NB4 (cell line): ENCODE measurements around the gene ABHD14A.

Experiments
- DNase-seq: peaks from one replicate; pipeline ENCODE4 v3.0.0; 2010; ENCODE audit warnings: low read depth
- H3K4me3 ChIP-seq: one replicate; pipeline ENCODE4 v1.5.1; 2011; ENCODE audit warnings: mild to moderate bottlenecking, low read depth, low read length, moderate library complexity
- MYC ChIP-seq: IDR thresholded peaks from 2 replicates; pipeline ENCODE4 v1.6.1; 2011; ENCODE audit warnings: low read depth, low read length
- POLR2A ChIP-seq: IDR thresholded peaks from 2 replicates; pipeline ENCODE4 v1.6.1; 2011; ENCODE audit warnings: mild to moderate bottlenecking; ENCODE audit not compliant: insufficient read length; ENCODE audit errors: extremely low read depth
- TF ChIP-seq, protein P1 (sequence below): IDR thresholded peaks from one replicate; pipeline ENCODE4 v1.5.1; 2012; ENCODE audit warnings: low read depth, low read length
- TF ChIP-seq, protein P2 (sequence below): IDR thresholded peaks from 2 replicates; pipeline ENCODE4 v1.6.1; 2011; ENCODE audit warnings: low read depth, low read length

The ABHD14A gene

DNA sequence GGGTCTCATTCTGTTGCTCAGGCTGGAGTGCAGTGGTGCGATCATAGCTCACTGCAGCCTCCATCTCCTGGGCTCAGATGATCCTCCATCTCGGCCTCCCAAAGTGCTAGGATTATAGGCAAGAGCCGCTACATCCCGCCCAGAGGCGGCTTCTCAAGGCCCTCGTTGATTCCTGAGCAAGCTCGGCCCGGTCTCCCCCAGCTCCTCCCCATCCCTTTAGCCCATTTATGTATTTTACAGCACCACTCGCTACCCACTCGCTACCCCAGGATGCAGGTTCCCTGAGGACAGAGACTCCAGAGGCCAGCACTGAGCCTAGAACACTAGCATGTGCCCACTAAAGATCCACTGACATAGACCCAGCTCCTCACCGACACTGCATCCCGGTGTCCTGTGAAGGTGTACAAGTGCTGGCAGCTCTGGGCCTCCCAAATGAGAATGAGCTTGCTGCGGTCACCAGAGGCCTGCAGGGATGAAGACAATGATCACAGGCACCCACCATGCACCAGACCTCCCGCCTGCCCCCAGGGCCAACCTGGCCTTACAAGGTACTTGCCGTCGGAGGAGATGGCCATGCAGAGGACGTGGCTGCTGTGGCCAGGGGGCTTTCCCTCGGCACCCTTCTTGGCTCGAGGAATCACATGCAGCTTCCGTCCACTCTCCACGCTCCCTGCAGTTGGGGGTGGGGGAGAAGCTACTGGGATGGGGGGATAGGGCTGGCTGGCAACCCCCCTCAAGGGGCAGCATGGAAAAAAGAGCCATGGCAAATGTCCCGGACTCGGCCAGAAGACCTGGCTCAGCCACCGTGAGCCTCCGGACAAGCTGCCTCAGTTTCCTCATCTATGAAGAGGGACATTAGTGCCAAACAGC is 38.7 kb upstream of the ABHD14A start:
- TF ChIP-seq, protein P1, sequence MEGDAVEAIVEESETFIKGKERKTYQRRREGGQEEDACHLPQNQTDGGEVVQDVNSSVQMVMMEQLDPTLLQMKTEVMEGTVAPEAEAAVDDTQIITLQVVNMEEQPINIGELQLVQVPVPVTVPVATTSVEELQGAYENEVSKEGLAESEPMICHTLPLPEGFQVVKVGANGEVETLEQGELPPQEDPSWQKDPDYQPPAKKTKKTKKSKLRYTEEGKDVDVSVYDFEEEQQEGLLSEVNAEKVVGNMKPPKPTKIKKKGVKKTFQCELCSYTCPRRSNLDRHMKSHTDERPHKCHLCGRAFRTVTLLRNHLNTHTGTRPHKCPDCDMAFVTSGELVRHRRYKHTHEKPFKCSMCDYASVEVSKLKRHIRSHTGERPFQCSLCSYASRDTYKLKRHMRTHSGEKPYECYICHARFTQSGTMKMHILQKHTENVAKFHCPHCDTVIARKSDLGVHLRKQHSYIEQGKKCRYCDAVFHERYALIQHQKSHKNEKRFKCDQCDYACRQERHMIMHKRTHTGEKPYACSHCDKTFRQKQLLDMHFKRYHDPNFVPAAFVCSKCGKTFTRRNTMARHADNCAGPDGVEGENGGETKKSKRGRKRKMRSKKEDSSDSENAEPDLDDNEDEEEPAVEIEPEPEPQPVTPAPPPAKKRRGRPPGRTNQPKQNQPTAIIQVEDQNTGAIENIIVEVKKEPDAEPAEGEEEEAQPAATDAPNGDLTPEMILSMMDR: no peak
- TF ChIP-seq, protein P2, sequence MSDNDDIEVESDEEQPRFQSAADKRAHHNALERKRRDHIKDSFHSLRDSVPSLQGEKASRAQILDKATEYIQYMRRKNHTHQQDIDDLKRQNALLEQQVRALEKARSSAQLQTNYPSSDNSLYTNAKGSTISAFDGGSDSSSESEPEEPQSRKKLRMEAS: no peak
- TF ChIP-seq POLR2A (no peak), MYC (no peak)
- DNase-seq: no peak

DNA sequence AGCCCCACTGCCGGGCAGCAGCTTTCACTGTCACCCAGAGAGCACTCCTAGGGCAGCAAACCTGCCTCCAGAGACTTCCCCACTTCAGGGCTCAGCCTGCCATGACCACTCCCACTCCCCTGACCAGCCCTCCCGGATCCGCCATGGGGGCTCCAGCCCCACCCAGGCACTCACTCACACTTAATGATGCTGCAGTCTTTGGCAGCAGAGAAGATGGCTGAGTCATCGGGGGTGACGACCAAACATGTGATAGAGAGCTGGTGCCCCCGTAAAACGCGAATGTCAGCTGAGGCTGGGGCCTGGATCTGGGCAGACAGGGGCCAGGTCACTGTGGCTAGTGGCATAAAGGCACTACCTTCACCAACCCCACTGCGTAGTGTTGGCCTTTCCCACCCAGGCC is 37.9 kb upstream of the ABHD14A start:
- TF ChIP-seq, protein P1: no peak
- TF ChIP-seq, protein P2: no peak
- TF ChIP-seq POLR2A (no peak), MYC (no peak)
- no peak overlapping the region for H3K4me3 ChIP-seq
- DNase-seq: no peak

More for the DNA sequence above, 38.7 kb upstream of the ABHD14A start:
- H3K4me3 ChIP-seq: no peak overlapping the region

DNA sequence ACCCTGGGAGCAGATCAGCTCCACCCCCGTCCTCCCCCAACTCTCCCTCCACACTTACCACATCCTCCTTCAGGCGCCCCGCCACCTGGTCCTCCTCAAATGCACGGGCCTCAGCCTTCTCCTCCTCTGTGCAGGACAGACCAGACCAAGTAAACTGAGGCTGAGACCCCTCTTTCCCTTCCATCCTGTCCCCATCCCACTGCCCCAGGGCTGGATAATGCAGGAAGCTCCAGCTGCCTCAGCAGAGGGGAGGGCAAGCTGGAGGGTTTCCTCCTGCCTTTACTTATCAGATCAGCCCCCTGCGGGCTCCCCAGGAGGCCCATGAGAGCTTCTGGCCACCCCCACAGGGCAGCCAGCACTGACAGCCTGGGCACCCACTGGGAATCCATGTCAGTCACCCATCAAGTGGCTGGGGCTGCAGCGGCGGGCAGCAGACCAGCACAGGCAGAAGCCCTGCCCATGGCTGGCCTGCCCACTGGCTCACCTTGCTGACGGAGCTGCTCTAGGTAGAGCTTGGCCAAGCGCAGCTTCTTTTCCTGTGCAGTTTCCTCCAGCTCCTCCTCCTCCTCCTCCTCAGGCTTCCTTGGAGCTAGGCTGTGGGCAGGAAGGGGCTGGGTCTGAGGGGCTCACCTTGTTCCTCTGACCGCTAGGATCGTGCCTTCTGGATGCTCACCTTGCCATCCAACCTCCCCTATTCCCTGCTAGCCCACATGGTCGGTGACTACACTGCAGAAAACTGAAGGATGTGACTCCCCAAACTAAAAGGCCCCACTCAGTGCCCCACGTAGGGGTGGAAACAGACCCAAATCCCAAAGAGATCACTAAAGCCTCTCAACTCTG is 37.0 kb upstream of the ABHD14A start:
- no peak for DNase-seq
- TF ChIP-seq POLR2A (no peak), MYC (no peak)
- TF ChIP-seq, protein P1: no peak
- TF ChIP-seq, protein P2: no peak
- H3K4me3 ChIP-seq: no peak overlapping the region

DNA sequence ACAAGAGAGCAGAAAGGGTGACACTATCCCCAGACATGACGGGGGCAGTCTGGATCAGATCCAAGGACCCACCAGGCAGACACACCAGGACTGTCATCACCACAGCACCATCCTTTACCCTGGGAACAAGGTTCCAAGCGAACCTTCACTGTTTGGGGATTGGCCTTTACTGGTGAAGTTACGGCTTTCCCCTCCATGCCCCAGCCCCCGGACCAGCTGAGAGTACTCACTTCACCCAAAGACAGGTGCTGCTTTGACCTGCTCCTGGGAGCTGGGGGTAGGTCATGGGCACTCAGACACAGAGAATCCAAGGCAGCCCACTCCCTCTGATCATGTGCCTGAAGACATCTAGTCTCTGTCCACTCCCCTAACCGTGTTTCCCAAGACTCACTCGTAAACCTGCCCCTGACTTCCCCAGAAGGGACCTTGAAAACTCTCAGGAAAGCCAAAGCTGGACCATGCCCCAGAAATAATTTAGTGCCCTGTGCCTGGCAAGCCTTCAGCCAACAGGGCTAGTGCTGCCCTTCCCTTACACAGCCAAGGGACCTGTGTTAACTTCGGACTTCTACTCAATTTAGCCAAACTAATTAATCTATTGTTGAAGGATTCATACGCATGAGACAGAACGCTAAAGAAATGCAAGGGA is 36.0 kb upstream of the ABHD14A start:
- no peak for DNase-seq
- TF ChIP-seq, protein P1: no peak
- TF ChIP-seq POLR2A: no peak
- TF ChIP-seq, protein P2: no peak
- TF ChIP-seq MYC: no peak
- H3K4me3 ChIP-seq: no peak overlapping the region

DNA sequence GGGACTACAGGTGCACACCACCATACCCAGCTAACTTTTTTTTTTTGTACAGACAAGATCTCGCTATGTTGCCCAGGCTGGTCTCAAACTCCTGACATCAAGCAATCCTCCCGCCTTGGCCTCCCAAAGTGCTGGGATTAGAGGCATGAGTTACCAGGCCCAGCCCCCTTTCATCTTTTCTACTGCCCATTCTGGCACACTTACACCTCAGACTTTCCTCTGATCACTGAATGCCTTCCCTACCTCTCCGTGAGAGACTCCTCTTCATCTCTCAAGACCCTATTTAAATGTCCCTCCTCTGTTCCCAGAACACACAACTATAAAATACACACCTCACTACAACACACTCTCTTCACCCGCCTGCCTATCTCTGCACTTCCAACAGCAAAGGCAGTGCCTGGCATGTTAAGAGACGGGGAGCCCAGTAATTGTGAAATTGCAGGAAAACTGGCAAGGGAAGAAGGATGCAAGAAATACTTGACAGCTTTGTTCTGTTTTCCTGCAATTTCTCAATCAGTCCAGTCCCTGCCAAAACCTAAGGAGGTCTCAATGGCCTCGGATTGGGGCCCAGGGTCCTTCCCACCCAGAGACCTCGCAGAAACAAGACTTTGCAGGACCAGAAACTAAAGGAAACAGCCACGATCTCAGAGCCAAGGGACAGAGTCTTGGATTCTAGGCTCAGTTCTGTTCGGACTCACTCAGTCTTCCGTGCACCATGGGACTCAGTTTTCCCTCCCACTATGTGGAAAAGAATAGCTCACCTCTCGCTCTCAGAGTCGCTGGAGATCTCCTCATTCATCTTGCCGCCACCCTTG is 34.0 kb upstream of the ABHD14A start:
- TF ChIP-seq, protein P1: no peak
- TF ChIP-seq POLR2A: no peak
- no peak for TF ChIP-seq MYC
- DNase-seq: no peak
- peak overlapping the region; percentile 84 for H3K4me3 ChIP-seq
